Activated T-helper 1 cell treated with anti-CD3 and anti-CD28 coated beads, Interleukin-12 subunit alpha, Interleukin-12 subunit beta, Interleukin-2, Interleukin-4 antibody, amounts not matched to agents 30 ng/mL and 10 ng/mL and 1 ng/mL, durations not matched to agents 14 hours and 24 hours and 36 hours (primary cell): ENCODE results near the gene GMPPB. TPM values are rescaled to one million over a fixed set of nuclear protein-coding genes. Genes with fewer than 3 reads are reported as not detected.

Experiments used
- DNase-seq: peaks from one replicate; pipeline ENCODE4 v3.0.0; 2021; ENCODE audit warnings: low spot score
- H3K27ac Mint-ChIP-seq: one replicate; pipeline ENCODE4 v1.8.0; 2021; ENCODE audit warnings: mild to moderate bottlenecking, mixed read lengths
- H3K27me3 Mint-ChIP-seq: one replicate; pipeline ENCODE4 v1.8.0; 2022; ENCODE audit warnings: mild to moderate bottlenecking, moderate library complexity, mixed read lengths; ENCODE audit not compliant: insufficient read depth
- H3K36me3 Mint-ChIP-seq: one replicate; pipeline ENCODE4 v1.8.0; 2021; ENCODE audit warnings: low read depth, mixed read lengths
- H3K4me1 Mint-ChIP-seq: one replicate; pipeline ENCODE4 v1.8.0; 2021; ENCODE audit warnings: low read depth, mixed read lengths
- H3K4me3 Mint-ChIP-seq: one replicate; pipeline ENCODE4 v1.8.0; 2021; ENCODE audit warnings: mild to moderate bottlenecking, moderate library complexity, mixed read lengths
- H3K9me3 Mint-ChIP-seq: one replicate; pipeline ENCODE4 v1.8.0; 2021; ENCODE audit warnings: mixed read lengths
- intact Hi-C: fragments of 100-400 bp; cut with micrococcal nuclease; formaldehyde crosslinking; loops from one replicate; pipeline ENCODE4 v1.15.1; 2024
- total RNA-seq: library from RNA; stranded (reverse); gene quantifications from 2 replicates; pipeline ENCODE4 v1.2.3, GENCODE V29; 2022

The GMPPB gene
- total RNA-seq, 1 donor from 2014 or later, result 49.2 TPM

DNA sequence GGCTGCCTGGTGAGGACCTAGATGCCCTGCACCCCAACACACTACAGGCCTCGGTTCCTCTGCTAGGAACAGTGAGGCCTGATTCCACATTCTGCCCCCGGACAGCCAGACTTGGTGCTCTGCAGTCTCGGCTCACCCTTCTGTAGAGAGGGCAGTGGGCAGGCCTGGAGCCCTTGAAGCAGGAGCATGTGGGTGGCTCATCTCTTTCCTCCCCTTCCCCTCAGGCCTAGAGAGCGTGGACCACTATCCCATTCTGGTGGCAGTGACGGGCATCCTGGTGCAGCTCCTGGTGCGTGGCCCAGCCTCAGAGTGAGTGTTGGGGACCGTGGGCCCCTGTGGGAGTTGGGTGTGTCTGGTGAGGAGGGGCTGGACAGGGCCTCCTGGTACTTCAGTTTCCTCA lies 7.6 kb downstream of the GMPPB start:
- intact Hi-C loops, result no loop called here
- H3K27ac Mint-ChIP-seq, result no peak overlapping the region
- no peak for DNase-seq
- H3K9me3 Mint-ChIP-seq, result no peaks in the 10 kb centered on the region
- peaks cover 13% of the 10 kb centered on the region for H3K36me3 Mint-ChIP-seq
- no peak overlapping the region for H3K4me3 Mint-ChIP-seq
- H3K27me3 Mint-ChIP-seq, result no peaks in the 10 kb centered on the region
- peaks cover 32% of the 10 kb centered on the region for H3K4me1 Mint-ChIP-seq

DNA sequence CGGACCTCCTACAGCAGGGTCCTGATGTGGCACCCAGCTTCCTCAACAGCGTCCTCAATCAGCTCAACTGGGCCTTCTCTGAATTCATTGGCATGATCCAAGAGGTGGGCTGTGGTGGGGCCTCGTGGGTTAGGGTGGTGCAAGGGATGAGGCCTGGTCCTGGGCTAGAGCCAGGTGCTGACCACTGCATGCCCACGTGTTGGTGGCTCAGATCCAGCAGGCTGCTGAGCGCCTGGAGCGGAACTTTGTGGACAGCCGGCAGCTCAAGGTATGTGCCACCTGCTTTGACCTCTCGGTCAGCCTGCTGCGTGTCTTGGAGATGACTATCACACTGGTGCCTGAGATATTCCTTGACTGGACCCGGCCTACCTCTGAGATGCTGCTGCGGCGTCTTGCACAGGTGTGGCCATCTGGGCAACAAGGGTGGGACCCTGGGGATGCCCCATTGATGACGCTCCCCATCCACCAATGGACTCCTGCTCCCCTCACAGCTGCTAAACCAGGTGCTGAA lies 8.1 kb downstream of the GMPPB start:
- no peaks in the 10 kb centered on the region for H3K27me3 Mint-ChIP-seq
- no peak for DNase-seq
- peaks cover 8% of the 10 kb centered on the region for H3K36me3 Mint-ChIP-seq
- peaks cover 27% of the 10 kb centered on the region for H3K4me1 Mint-ChIP-seq
- no peak overlapping the region for H3K4me3 Mint-ChIP-seq
- intact Hi-C loops, result no loop called here
- no peak overlapping the region for H3K27ac Mint-ChIP-seq
- H3K9me3 Mint-ChIP-seq, result no peaks in the 10 kb centered on the region

DNA sequence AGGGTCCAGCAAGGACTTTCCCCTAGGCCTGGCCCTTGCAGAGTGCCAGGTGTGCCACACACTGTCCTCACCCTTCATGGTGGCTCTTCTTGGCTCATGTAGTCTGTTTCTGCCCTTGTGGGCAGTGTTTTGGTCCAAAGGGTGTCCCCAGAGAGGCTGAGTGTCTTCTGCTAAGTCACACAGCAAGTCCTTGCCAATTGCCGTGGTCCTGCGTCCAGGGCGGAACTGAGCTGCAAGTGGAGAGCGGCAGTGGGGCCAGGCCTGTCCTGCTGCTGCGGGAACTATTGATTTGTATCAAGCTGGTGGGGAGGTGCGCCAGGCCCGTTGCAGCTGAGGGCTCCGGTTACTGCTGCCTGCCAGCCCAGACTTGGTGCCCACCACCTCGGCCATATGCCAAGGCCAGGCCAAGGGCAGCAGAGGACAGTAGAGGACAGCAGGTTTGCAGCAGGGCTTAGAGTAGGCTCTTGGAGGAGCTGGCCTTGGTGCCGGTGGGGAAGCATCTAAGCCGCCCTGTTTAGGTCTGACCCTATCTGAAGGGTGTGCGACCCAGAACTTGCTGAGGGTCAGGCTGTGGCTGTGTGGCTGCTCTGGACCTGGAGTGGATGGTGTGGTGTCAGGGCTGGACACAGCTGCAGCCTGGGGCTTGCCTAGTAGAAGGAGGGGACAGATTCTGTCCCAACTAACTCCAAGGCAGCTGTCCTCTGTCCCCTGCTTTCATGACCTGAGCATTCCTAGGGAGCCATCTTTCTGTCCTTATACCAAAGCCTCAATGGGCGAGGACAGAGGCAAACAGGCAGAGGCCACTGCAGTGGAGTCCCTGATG lies 8.8 kb downstream of the GMPPB start:
- Mint-ChIP-seq H3K27ac (no peak overlapping the region), H3K4me3 (no peak overlapping the region), H3K4me1 (peaks cover 26% of the 10 kb centered on the region), H3K36me3 (peaks cover 5% of the 10 kb centered on the region), H3K9me3 (no peaks in the 10 kb centered on the region), H3K27me3 (no peaks in the 10 kb centered on the region)
- no peak for DNase-seq
- intact Hi-C loops, result no loop called here

DNA sequence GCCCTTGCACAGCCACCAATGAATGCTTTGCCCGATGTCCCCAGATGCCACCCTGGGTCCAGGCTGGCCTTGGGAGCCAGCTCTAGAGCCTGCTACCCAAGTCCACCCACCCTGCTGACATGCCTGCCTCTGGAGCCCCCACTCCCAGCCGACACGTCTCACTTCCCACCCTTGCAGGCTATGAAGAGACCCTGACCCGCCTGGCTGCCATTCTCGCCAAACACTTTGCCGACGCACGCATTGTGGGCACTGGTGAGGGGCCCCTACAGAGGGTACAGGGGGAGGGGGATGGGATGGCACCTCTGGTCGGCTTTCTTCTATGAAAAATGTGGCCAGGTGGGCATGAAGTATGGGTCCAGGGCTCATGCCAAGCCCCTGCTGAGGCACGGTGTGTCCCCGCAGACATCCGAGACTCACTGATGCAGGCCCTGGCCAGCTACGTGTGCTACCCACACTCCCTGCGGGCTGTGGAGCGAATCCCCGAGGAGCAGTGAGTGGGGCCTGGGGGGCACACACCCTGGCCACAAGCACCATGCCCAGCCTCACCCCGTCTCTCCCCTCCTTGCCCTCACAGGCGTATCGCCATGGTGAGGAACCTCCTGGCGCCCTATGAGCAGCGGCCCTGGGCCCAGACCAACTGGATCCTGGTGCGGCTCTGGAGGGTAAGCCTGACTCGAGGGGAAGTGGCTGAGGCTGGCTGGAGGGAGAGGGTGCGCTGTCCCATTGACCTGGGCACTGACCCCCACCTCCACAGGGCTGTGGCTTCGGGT lies 10.2 kb downstream of the GMPPB start:
- H3K27me3 Mint-ChIP-seq, result no peaks in the 10 kb centered on the region
- no peak overlapping the region for H3K4me3 Mint-ChIP-seq
- intact Hi-C loops, result no loop called here
- H3K4me1 Mint-ChIP-seq, result peaks cover 11% of the 10 kb centered on the region
- H3K36me3 Mint-ChIP-seq, result peaks cover 5% of the 10 kb centered on the region
- DNase-seq, result no peak
- no peak overlapping the region for H3K27ac Mint-ChIP-seq
- no peaks in the 10 kb centered on the region for H3K9me3 Mint-ChIP-seq

DNA sequence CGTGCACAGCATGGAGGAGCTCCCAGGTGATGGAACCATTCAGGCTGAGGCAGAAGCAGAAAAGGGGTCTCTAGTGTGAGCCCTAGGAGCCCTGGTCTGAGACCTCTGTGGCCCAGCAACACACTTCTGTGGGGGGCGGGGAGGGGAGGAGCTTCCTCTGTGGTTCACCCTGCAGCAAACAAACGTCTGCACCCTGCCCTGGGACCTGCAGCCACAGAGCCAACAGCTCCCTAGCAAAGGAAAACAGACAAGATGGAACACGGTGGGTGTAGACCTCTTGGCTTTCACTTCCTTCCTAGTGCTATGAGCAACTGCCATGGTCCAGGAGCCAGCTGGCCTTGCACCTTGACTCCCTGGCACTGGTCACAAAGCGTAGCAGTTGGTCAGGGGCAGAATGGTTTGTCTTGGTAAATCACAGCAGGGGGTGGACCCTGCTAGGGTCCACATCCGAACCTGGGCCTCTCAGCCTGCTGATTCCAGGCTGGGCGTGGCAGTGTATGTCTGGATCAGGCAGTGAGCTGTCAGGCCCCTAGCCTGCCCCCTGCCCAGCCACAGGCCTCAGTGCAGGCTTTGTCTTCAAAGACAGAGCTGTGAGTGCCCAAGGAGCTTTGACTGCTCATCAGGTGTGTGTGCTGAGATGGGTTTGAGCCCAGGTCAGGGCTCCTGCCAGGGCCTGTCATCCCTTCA lies 11.0 kb downstream of the GMPPB start:
- Mint-ChIP-seq H3K4me1 (peaks cover 9% of the 10 kb centered on the region), H3K4me3 (no peak overlapping the region), H3K9me3 (no peaks in the 10 kb centered on the region), H3K36me3 (peaks cover 6% of the 10 kb centered on the region), H3K27ac (no peak overlapping the region), H3K27me3 (no peaks in the 10 kb centered on the region)
- intact Hi-C loops, result no loop called here
- no peak for DNase-seq

DNA sequence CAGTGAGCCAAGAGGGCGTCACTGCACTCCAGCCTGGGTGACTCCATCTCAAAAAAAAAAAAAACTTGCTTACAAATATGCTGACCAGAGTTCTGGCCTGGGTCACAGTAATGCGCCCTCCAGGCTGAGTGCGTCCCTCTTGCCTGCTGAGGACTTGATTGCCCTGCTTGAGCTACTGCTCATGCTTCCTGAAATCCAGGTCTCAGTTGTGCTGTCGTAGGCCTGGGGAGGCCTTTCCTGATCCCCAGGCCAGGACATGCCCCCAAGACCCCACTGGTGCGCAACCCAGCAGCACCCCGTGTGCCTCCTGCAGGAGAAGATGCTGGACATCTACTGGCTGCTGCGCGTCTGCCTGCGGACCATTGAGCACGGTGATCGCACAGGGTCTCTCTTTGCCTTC lies 11.6 kb downstream of the GMPPB start:
- no peak overlapping the region for H3K4me3 Mint-ChIP-seq
- H3K27ac Mint-ChIP-seq, result no peak overlapping the region
- peaks cover 9% of the 10 kb centered on the region for H3K4me1 Mint-ChIP-seq
- H3K36me3 Mint-ChIP-seq, result peaks cover 7% of the 10 kb centered on the region
- intact Hi-C loops, result no loop called here
- H3K27me3 Mint-ChIP-seq, result no peaks in the 10 kb centered on the region
- H3K9me3 Mint-ChIP-seq, result no peaks in the 10 kb centered on the region
- no peak for DNase-seq

DNA sequence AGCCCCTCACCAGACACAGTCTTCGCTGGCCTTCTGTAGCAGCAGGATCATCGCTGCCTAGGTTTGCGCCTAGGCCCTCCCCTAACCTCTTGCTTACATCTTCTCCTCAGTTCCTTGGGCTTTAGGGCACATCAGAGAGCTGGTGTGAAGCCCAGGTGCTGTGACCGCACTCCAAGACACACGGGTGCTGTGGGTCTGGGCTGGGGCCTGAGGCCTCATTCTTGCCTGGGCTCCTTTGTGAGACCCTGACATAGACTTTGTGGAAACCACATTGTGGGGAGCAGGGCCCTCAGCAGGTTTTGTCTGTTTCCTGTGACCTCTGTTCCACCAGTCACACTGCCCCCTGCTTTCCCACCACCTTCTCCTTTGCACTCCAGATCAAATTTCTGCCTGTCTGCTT lies 12.3 kb downstream of the GMPPB start:
- Mint-ChIP-seq H3K36me3 (peaks cover 8% of the 10 kb centered on the region), H3K4me1 (peaks cover 9% of the 10 kb centered on the region), H3K27ac (no peak overlapping the region), H3K9me3 (no peaks in the 10 kb centered on the region), H3K27me3 (no peaks in the 10 kb centered on the region), H3K4me3 (no peak overlapping the region)
- intact Hi-C loops, result no loop called here
- DNase-seq, result no peak

DNA sequence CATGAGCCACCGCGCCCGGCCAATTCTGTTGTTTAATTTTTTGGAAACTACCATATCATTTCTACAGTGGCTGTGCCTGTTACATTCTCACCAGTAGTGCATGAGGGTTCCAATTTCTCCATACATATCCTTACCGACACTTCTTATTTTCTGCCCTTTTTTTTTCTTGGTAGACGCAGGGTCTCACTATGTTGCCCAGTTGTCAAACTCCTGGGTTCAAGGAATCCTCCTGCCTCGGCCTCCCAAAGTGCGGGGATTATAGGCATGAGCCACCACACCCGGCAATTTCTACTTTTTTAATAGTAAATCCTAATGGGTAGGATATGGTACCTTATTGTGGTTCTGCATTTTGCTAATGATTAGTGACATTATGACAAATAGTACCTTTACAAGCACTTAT lies 13.9 kb downstream of the GMPPB start:
- intact Hi-C loops, result no loop called here
- H3K27ac Mint-ChIP-seq, result no peak overlapping the region
- H3K4me1 Mint-ChIP-seq, result peaks cover 9% of the 10 kb centered on the region
- no peak overlapping the region for H3K4me3 Mint-ChIP-seq
- no peaks in the 10 kb centered on the region for H3K27me3 Mint-ChIP-seq
- DNase-seq, result no peak
- no peaks in the 10 kb centered on the region for H3K9me3 Mint-ChIP-seq
- peaks cover 5% of the 10 kb centered on the region for H3K36me3 Mint-ChIP-seq

DNA sequence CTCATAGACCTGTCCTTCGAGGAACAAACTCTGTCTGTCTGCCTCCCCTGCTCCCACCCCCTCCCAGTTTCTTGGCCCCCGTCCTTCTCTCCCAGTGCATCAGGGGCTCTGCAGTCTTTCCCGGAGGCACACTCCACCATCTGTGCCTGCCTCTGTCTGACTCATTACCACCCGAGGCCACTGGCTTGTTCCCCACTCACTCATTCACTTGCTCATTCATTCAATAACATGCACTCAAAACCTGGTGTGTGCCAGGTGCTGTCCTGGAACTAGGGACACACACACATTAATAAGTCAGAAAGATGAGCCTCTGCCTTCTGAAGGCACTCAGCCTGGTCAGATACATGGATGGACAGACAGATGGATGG lies 16.7 kb downstream of the GMPPB start:
- intact Hi-C loops, result no loop called here
- Mint-ChIP-seq H3K27me3 (no peaks in the 10 kb centered on the region), H3K36me3 (peaks cover 5% of the 10 kb centered on the region), H3K27ac (no peak overlapping the region), H3K4me3 (no peak overlapping the region), H3K4me1 (peaks cover 7% of the 10 kb centered on the region), H3K9me3 (no peaks in the 10 kb centered on the region)
- DNase-seq, result no peak

DNA sequence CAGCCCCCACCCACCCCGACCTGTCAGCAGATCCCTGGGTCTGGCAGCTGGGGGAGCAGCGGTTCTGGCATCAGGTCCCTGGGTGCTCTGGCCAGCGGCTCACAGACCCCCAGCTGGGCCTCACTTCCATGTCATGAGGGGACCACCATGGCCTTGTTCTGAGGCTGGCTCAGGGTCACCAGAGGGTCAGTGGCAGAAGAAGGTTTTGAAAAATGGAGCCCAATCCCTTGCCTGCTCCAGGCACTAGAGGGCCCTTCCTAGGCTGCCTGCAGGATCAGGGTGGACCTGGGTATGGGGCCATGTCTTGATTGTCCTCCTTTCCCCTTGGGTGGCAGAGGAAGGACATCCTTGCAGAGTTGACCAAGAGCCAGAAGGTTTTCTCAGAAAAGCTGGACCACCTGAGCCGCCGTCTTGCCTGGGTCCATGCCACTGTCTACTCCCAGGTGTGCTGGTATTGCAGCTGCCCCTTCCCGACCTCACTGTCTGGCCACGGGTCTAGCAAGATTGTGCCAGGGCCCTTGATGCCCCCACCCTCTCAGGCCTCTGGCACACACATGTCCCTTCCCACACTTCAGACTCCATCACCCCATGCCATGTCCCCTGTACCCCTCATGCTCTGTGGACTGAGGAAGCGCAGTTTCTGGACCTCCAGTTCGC lies 17.2 kb downstream of the GMPPB start:
- intact Hi-C loops, result no loop called here
- Mint-ChIP-seq H3K4me3 (no peak overlapping the region), H3K4me1 (peaks cover 2% of the 10 kb centered on the region), H3K36me3 (peaks cover 5% of the 10 kb centered on the region), H3K27ac (no peak overlapping the region), H3K9me3 (no peaks in the 10 kb centered on the region), H3K27me3 (no peaks in the 10 kb centered on the region)
- DNase-seq, result no peak

DNA sequence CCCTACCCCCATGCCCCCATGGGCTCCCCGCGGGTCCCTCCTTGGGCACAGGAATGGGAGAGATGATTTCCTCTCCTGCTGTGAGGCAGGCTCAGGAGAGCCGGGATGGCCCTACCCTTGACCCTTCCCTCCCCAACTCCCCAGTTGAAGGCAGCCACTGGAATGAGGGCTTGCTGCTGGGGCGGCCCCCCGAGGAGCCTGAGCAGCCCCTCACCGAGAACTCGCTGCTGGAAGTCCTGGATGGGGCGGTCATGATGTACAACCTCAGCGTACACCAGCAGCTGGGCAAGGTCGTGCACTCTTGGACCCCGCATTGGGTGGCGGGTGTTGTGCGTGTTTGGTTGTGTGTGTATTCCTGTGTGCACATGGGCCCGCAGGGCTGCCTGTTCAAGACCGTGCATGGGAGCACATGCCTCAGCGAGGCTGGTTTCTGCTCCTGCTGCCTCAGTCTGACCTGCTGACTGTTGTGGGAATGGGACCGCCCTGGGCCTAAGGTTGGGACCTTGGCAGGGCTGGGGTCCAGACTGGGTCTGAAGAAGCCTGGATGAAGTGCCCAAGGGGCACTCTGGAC lies 18.3 kb downstream of the GMPPB start:
- no peaks in the 10 kb centered on the region for H3K9me3 Mint-ChIP-seq
- H3K36me3 Mint-ChIP-seq, result peaks cover 6% of the 10 kb centered on the region
- H3K4me1 Mint-ChIP-seq, result no peaks in the 10 kb centered on the region
- H3K4me3 Mint-ChIP-seq, result no peak overlapping the region
- no peak overlapping the region for H3K27ac Mint-ChIP-seq
- no peak for DNase-seq
- H3K27me3 Mint-ChIP-seq, result no peaks in the 10 kb centered on the region
- intact Hi-C loops, result no loop called here

DNA sequence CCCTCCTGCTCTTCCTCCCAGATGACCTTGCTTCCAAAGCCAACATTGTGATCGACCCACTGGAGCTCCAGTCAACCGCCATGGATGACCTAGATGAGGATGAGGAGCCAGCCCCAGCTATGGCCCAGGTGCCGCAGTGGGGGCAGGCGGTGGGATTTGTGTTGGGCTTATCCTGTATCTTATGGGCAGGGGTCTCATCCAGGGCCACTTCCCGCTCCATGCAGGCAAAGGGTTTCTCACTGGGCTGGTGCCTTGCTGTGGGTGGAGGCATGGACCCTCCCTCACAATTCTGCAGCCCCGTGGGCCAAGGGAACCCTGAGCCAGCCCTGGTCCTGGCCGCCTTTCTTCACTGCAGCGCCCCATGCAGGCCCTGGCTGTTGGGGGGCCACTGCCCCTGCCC lies 19.1 kb downstream of the GMPPB start:
- no peak for DNase-seq
- no peak overlapping the region for H3K27ac Mint-ChIP-seq
- H3K9me3 Mint-ChIP-seq, result no peaks in the 10 kb centered on the region
- intact Hi-C loops, result no loop called here
- H3K4me3 Mint-ChIP-seq, result no peak overlapping the region
- peaks cover 6% of the 10 kb centered on the region for H3K36me3 Mint-ChIP-seq
- no peaks in the 10 kb centered on the region for H3K27me3 Mint-ChIP-seq
- no peaks in the 10 kb centered on the region for H3K4me1 Mint-ChIP-seq
